Posterior vena cava (tissue), 2 donors: ENCODE results near the gene HOXD4. TPM values are rescaled to one million over a fixed set of nuclear protein-coding genes. Genes with fewer than 3 reads are reported as not detected.

ENCODE experiments used
- DNase-seq: peaks from one replicate; pipeline ENCODE4 v3.0.0-alpha.2; 2020; ENCODE audit warnings: low spot score
- intact Hi-C, 2 donors: fragments of 100-400 bp; cut with DNase I; formaldehyde crosslinking; loops; one replicate each; pipeline versions ENCODE4 v1.14.1 to v1.14.2; 2022 to 2023
- long read RNA-seq, 2 donors: library from polyadenylated mRNA; unstranded; transcript quantifications; one replicate each; pipeline ENCODE4 v2.0.0, GENCODE V29; 2020 to 2021
- total RNA-seq, 2 donors: library from RNA; stranded (reverse); fragmentation: NEBNext Ultra II Directional; extraction: Animal tissue kit (Norgen Biotek cat#: 25700); gene quantifications; one replicate each; pipeline ENCODE4 v1.2.1, GENCODE V29; 2021
- donor health status: DM: yes; HTN: yes; CAD: no.
- donor health status: DM: yes; HTN: yes; CAD: no.

Gene HOXD4
- 1 to 10 TPM; 7.2 to 9.9 TPM for total RNA-seq
- long read RNA-seq, donor 1, partial matches to known transcripts = 0 of 1 reads
- long read RNA-seq, donor 1, other reads (novel, unspliced or antisense) = 0 of 1 reads
- long read RNA-seq, donor 2, partial matches to known transcripts = 0 of 1 reads
- long read RNA-seq, donor 2, other reads (novel, unspliced or antisense) = 1 of 1 reads

DNA sequence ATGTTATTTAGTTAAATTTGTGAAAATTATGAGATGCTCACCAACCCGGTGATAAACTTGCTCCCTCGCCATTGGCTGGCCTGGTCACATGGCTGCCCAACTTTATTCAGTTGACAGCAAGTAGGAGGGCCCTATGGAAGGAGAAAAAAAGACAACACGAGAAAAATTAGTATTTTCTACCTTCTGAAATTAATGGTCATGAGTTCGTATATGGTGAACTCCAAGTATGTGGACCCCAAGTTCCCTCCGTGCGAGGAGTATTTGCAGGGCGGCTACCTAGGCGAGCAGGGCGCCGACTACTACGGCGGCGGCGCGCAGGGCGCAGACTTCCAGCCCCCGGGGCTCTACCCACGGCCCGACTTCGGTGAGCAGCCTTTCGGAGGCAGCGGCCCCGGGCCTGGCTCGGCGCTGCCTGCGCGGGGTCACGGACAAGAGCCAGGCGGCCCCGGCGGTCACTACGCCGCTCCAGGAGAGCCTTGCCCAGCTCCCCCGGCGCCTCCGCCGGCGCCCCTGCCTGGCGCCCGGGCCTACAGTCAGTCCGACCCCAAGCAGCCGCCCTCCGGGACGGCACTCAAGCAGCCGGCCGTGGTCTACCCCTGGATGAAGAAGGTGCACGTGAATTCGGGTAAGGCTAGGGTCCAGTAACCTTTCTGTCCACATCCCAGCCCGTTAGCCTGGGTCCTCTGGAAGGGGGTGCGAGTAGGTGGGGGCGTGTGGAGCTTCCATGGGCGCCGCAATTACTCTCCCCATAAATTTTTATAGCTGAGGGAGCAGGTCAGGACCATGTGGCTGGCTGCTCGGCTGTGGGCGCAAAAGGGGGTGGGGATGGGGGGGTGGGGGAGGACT is at the start of gene HOXD4:
Gene HOXD4 (plus strand): TSS at position 109 of the 846 bp plus-strand sequence. CDS start 84 bp downstream, at position 193.
- intact Hi-C loops = no loop called here
- no peak for DNase-seq

DNA sequence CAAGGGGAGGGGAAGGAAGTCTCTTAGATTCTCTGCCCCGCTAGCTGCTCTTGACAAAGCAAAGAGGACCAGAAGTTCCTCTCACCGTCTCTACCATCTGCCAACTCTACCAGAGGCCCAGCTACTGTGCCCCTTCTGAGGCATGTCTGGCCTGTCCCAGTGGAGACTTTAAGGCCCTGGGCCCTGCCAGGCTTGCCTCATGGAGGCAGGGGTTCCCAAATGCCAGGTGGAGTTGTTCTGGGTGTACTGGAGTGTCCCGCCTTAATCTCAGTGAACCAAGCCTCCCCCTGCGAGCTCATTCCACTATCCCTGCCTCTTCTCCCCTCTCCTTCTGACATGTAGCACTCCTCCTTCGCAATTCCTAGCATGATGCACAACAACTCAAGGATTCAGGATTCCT is 49.5 kb upstream of the HOXD4 start:
- intact Hi-C loops = no loop called here
- no peak for DNase-seq

DNA sequence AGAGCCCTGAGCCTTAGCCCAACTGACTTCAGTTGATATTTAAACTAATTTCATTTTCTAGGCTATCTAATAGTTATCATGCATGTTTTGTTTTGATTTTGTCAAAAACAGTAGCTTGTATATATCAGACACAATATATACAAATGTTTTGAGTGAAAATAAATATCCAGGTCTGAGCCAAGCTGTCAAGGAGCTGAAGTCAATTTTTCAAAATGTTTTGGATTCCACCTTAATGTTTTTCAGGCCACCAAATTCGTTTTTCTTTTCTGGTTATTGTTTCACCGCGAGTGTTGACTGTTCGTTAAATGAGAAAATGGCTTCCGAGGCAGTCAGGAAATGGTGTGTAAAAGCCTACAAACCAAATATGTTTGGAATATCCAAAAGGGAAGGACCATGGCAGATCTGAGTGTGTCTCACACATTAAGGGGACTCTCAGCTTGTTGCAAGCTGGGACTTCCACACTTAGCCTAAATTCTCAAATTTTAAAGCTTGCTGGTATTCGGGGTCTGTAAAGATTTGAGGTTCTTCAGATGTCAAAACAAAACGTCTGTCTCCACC is 49.0 kb upstream of the HOXD4 start:
- intact Hi-C loops = no loop called here
- no peak for DNase-seq

DNA sequence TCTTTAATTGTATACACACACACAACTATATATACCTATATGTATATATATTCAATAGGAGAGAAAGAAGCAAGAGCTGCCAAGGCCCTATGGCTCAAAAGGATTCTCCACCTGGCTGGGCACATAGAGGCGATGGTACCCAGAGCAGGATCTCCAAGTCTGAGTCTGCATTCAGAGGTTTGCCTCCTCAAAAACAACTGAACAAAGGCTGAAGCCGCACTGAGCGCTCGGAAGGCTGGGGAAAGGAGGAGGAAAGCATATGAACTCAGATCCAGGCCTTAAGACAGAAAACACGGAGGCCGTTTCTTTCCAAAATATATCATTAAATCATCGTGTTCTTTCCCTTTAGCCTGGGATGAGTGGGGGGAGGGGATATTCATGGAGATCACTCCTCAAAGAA is 48.2 kb upstream of the HOXD4 start:
- intact Hi-C loops = no loop called here
- DNase-seq = no peak

DNA sequence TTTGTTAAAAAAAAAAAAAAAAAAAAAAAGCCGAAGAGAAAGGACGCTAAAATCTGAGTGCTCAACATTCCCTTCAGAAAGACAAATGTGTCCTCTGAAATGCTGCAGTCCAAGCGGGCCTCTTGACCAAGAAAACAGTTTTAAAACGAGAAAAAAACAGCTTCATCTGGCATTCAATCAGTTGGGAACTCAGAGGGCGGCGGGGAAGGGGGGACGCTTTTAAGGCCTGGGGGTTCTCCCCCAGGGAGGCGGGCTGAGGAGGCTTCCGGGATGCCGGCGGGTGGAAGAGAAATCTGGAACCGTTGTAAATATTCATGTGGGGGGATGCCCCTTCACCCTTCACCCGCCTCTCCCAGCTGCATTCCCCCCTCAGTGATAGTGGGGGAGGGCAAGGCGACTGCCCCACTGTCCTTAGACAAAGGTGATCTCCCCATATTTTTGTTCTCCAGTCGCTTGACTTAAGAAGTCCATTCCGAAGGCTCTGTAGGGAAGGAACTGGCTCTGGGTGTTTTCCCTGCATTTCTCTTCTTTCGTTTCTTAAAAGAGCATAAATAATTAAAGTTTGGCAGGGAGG is 47.5 kb upstream of the HOXD4 start:
- intact Hi-C loops = no loop called here
- peak; percentile 64 for DNase-seq

DNA sequence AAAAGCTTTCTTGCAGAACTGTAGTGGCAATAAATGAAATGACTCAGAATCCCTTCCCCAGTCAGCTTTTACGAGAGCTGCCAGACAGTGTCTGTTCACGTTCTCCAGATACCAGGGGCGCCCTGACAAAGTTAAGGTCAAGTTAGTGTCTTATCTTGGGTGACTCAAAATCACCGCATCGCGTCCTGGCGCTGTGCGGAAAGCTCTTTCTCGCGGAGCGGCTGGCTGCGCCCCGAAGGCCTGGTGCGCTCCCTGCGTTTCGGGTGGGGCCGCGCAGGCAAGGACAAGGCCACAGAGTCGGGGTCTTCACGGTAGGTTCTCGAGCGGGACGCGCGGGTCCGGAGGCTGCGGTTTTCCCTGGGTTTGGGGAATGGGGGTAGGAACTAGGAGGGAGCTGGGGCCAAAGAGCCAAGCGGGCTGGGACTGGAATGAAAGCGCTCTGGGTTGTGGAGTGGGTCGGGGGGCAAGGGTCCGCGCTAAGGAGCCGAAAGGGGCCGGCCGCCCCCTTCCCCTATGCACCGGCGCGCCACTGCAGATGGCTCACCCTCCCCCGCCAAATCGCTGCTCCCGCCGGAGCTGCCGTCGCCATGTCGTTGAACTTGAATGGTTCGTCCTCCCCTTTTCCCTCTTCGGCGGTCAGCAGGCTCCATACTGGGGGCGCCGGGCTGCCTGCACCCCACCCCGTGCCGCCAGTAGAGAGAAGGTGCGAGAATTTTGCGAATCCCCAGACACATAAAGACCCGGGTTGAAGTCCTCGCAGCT is 46.9 kb upstream of the HOXD4 start:
- intact Hi-C loops = no loop called here
- DNase-seq = peak; percentile 74

DNA sequence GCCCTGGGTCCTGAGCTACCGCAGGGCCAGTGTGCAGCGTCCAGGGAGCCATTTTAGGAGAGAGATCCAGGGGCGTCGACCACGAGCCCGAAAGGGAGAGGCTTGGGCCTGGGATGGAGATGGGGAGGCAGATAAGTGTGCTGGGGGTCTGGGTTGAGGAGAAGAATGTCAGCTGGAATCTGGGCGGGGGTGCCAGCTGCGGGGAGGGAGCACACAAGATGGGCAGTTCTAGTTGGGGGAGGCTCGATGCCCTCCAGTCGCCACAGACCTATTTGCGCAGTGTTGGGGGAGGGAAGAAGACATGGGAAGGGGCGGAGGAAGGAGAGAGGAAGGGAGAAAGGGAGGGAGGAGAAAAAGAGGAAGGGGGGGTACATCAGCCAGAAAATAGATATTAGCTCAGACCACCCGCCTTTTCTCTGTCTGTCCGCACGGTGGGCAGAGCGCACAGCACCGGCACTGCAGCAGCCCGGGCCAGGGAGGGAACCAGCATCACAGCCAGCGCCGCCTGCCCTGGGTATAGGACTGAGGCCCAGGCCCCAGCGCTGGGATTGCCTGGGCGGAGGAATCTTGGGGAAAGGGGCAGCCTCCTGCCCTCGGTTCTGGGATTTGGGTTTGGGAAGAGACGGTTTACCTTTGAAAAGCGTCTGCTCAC is 46.1 kb upstream of the HOXD4 start:
- DNase-seq = peak; percentile 46
- intact Hi-C loops = no loop called here

DNA sequence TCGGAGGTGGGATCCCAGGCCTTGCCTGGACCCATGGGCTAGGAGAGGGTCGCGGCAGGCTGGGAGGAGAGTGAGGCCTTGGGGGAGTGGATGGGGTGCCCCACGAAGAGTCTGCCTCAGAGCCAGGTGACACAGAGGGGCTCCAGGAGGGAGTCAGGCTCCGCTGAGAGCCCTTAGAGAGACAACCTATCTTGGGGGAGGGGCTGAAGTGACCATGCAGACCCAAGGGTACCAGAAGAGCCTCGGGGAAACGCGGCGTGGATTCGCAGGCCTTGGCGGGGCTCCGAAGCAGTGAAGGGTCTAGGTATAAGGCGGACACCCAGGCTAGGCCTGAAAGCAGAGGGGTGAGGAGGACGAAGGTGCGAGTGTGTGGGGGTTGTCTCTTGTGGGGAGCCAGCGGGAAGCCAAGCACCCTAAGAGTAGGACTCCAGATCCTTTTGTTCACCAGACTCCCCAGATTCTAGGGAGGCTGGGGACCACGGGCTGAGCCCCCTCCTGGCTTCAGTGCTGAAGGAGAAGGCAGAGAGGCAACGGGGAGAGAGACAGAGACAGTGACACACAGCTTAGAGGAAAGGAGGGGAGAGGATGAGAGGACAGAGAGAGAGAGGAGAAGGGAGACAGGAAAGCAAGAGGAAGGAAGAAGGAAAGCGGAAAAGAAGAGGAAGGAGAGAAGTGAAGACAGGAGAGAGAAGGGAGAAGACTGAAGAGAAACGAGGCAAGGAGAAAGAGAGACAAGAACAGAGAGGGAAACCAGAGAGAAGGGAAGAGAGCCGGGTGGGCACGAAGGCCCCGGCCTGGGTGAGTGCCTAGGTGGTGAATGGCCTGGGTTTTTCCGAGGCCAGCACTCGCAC is 45.4 kb upstream of the HOXD4 start:
- DNase-seq = peak; percentile 52

DNA sequence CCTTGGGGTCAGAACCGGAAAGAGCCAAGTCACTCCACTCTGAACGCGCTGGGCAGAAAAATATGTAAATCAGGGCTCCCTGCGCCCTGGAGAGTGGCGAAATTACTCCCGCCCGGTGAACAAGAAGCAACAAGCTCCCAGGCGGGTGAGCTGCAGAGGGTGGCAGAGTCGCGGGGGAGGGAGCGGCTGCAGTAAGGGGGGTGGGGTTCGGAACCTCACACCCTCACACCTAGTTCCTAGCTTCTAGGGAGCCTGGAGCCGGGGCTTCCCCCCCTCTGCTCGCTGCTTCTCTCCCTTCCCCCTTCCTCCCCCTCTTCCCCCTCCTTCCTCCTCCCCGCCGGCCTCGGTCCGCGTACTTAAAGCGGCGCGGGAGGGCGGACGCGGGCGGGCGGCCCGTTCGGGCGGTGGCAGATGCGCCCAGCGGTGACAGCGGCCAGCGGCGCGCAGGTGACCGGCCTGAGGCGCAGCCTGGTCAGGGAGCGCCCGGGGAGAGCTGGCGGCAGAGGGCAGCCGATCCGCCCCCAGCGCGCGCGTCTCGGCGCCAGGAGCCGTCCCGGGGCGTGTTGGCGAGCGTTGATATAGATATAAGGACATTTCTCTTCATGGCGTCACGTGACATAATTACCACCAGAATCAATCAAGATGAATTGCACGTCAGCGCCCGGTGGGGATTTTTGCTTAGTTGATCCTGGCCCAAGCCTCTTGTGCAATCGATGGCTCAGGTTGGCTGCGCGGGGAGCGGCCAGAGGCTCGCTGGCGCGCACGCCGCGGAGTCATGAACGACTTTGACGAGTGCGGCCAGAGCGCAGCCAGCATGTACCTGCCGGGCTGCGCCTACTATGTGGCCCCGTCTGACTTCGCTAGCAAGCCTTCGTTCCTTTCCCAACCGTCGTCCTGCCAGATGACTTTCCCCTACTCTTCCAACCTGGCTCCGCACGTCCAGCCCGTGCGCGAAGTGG is 44.5 kb upstream of the HOXD4 start, which contains the start of gene HOXD11:
Gene HOXD11 (plus strand): TSS at position 700 of the 959 bp plus-strand sequence. CDS start 76 bp downstream, at position 776.
- intact Hi-C loops = no loop called here
- DNase-seq = peak; percentile 83

More for the DNA sequence above, 45.4 kb upstream of the HOXD4 start:
- intact Hi-C loops = no loop called here

DNA sequence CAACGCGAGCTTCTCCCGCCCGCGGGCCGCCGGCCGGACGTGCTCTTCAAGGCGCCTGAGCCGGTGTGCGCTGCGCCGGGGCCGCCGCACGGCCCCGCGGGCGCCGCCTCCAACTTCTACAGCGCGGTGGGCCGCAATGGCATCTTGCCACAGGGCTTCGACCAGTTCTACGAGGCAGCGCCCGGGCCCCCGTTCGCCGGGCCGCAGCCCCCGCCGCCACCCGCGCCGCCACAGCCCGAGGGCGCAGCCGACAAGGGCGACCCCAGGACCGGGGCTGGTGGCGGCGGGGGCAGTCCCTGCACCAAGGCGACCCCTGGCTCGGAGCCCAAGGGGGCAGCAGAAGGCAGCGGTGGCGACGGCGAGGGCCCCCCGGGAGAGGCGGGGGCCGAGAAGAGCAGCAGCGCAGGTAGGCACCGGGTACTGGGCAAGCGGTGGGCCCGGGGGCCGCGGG is 43.6 kb upstream of the HOXD4 start:
- intact Hi-C loops = no loop called here
- DNase-seq = peak; percentile 76

DNA sequence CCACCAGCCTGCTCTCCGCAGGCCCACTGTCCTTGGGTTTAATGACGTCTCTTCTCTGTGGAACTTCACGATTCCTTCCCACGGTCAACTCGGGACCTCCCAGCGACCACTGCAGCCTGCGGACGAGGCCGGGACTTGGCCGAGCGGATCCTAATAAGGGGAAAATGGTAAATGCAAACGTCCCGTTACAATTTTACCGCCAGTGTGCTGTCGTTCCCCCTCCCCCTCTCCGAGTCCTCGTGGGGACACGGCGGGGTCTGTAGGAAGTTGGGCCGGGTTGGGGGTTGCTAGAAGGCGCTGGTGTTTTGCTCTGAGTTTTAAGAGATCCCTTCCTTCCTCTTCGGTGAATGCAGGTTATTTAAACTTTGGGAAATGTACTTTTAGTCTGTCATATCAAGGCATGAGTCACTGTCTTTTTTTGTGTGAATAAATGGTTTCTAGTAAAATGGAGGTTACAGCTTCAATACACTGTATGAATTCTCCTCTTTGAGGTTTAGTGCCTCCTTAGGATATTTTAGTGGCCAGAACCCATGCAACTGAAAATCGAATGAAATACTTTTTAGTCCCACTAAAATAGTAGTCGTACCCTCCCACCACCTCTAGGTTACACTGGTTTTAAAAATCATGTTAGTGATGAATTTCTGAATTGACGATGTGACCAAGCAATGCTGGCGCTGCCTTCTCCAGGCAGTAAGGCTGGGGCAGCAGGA is 42.0 kb upstream of the HOXD4 start:
- intact Hi-C loops = no loop called here
- DNase-seq = no peak

DNA sequence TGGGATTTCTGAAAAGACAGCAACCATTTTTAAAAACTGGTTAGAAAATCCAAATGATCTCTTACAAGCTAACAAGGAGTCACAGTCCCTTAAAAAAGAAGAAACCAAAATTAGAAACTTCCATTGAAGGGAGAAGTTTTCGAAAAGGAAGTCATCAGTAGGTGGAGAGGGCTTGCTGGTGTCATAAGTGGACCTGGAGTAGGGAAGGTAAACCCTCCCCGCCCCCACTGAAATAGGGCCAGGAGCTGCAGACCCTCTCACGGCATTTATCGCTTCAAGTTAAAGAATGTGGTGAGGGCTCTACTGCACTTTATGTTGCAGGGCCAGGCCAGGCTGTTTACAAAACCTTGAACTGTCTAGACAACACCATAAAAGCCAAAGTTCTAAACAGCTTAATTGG is 41.4 kb upstream of the HOXD4 start:
- intact Hi-C loops = no loop called here
- DNase-seq = no peak

DNA sequence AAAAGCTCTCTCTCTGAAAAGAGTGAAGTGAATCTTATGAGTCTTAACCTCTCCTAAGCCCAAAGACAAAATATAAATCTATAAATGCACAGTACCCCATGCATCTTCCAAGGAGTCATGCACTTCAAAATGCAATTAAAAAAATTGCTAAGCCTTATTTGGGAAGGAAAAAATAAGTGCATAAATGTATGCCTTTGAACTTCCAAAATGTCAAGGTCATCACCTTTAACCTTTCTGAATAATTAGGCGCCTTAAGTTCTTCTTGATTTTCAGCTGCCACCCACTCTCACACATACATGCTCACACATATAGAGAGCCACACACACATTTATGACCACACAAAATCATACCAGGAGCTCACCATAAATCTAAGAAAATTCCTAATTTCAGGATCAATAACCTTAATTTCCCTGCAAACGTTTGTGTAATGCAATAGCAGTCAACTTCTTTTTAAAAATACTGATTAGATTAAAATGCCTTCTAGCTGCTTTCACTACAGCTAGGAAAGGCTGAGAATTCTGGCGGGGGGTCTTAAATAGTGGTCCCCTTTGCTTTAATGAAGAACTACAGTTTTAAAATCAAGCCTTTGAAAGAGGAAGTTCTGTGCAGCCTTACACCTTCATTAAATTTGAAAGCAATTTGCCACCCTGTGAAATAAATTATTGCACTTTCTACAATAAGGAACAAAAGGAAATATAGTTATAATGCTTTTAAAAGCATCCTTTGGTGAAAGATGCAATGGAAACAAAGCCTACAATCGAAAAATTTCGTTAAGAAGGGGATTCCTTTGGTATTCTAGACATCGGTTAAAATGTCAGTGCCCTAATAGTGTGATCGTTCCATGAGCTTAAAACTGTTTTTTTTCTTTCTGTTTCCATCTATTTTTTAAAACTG is 40.7 kb upstream of the HOXD4 start:
- no peak for DNase-seq
- intact Hi-C loops = no loop called here

DNA sequence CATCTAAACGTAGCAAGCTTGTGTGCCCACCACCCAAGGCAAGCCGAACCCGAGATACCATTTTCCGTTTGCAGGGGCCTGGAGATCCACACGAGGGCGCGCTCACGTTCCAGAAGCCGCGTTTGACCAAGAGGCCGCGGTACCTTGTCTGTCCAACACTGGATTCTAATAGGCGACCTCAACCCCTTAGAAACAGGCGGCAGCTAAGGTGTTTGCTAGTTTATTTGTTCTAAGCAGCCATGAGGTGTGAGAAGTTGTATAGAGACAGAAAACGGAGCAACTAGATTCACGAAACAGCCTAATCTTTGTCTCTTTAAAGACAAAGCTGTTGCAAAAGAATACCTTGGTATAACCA is 40.1 kb upstream of the HOXD4 start:
- peak; percentile 83 for DNase-seq
- intact Hi-C loops = no loop called here

DNA sequence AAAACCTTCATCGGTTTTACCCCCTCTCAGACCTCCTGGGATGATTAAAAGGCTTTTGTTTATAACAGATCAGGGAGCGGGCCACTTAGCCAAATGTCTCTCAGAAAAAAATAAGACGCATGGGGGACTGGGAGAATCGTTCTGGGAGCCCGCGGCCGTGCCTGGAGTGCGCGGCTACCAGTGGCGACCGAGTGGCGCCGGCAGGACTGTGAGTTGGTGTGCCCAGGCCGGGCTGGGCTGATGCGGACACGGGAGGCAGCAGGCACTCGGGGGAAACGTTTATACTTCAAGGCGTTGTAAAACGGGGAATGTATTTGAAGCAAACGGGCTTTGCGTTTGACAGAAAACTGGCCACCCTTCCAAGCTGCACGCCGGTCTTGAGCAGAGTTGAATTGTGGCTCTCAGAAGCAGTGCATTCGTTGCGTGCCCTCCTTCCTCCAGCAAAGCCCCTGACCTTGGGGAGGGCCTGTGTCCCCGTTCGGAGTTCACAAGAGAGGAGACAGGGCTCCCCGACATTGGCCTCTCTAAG is 39.4 kb upstream of the HOXD4 start:
- intact Hi-C loops = no loop called here

More for the DNA sequence above, 39.4 kb upstream of the HOXD4 start:
- peak; percentile 78 for DNase-seq
